NK-92 (cell line): ENCODE data around the gene OR2M5.

ENCODE experiments used
- DNase-seq: peaks from one replicate; lab custom pipeline; 2025; ENCODE audit not compliant: unreplicated experiment; lab: John Stamatoyannopoulos, UW

Gene OR2M5

GRCh38 chr1:248144513-248145198, at the start of gene OR2M5:
TSS of gene OR2M5 (plus strand) at chr1:248145148. CDS start at chr1:248145148, 0 bp downstream.
- DNase-seq = no peak

GRCh38 chr1:248098529-248098928, 46.4 kb upstream of the OR2M5 start:
- DNase-seq = no peak

GRCh38 chr1:248102847-248103246, 42.1 kb upstream of the OR2M5 start:
- no peak for DNase-seq

- no peak for DNase-seq
Measured at GRCh38 chr1:248111157-248111556, 33.8 kb upstream of the OR2M5 start.

- no peak for DNase-seq
Measured at GRCh38 chr1:248114890-248115289, 30.1 kb upstream of the OR2M5 start.

DNA sequence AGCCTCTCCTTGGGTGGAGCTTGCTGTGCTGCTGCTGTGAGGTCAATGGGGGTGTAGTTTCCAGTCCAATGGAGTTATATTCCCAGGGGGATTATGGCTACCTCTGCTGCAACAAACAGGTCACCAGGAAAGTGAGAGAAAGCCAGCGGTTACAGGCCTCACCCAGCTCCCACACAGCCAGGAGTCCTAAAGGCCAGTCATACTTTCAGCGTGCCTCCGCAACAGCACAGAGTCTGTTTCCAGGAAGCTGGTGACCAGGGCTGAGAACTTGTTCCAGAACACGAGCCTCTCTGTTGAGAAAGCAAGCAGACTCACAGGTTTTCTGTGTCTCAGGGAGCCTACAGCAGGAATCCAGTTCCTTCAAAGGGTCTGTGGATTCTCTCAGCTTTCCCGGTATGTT, 17.3 kb upstream of the OR2M5 start:
- DNase-seq = no peak

GRCh38 chr1:248136811-248137210, 8.1 kb upstream of the OR2M5 start:
- no peak for DNase-seq

GRCh38 chr1:248140846-248141245, 4.1 kb upstream of the OR2M5 start:
- no peak for DNase-seq

DNA sequence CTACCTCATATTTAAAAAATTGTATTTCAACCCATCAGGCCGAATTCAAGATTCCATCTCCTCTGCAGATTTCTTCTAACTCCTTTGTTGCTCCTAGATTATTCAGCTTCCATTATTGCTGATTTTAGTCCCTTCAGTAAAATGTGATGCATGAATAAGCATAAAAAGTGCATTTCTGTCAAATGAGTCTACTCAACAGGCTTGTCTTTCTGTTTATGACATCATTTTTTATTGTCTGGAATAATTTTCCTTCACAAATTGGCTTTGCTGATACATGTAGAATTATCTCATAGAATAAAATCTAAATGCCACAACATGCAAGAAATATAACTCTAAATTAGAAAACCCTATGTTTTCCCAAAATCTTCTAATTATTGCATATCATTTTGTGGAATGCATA, 1.6 kb upstream of the OR2M5 start:
- DNase-seq = no peak

DNA sequence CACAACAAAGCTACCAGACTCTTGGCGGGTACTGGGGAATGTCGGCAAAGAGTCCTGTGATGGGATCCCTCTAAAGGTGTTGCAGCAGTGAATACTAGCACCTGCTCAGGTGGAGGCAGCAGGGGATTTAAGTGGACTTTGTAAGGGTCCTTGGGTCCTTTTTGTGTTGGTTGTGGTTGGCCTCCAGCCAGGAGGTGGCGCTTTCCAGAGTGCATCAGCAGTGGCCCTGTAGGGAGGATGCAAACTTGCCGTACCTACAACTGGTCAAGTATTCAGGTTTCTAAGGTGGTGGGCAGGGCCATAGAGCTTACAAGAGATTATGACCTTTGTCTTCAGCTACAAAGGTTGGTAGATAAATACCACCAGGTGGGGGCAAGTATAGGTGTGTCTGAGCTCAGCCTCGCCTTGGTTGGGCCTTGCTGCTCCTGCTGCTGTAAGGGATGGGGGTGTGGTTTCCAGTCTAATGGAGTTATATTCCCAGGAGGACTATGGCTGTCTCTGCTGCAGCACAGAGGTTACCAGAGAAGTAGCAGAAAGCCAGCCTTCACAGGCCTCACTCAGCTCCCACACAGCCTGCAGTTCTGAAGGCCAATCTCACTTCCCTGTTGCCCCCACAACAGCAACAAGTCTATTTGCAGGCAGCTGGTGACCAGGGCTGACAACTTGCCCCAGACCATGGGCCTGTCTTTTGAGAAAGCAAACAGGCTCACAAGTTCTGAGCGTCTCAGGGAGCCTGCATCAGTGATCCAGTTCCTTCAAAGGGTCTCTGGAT, 7.3 kb downstream of the OR2M5 start:
- no peak for DNase-seq

DNA sequence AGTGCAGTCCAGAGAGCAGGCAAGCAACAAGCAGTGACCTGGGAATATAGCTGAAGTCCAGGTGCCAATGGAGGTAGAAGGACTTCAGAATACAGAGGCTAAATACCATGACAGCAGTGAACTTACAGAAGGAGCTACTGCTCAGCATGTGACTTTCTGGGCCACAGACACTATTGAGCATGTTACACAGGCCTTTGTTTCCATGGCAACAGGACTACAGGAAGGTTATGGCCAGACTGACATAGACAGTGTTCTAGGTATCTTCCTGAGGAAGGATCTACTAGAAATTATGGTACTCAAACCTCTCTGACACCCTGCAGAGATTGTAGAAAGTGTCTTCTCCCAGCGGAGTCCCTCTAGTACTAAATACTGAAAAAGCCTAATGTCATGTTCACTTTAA, 11.0 kb downstream of the OR2M5 start:
- DNase-seq = no peak

- no peak for DNase-seq
Measured at GRCh38 chr1:248158758-248159157, 13.8 kb downstream of the OR2M5 start.

- no peak for DNase-seq
Measured at GRCh38 chr1:248164031-248164430, 19.1 kb downstream of the OR2M5 start.

DNA sequence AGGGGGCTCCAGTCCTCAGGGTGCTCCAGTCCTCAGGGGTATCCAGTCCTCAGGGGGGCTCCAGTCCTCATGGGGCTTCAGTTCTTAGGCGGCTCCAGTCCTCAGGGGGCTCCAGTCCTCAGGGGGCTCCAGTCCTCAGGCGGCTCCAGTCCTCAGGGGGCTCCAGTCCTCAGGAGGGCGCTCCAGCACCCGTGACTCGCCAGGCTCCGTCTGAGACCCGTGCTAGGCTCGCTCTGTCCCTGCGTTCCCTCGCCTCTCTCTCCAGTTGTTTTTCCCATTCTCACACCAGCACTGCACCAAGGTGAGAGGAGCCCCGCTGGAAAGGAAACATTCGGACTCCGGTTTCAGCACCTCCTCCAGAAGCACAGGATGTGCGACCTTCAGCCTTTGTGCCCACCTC, 20.2 kb downstream of the OR2M5 start:
- DNase-seq = no peak

- DNase-seq = no peak
Measured at GRCh38 chr1:248174521-248174920, 29.6 kb downstream of the OR2M5 start, which contains the start of gene OR2M2. TSS of gene OR2M2 (plus strand) at chr1:248174821. CDS start at chr1:248179986, 5,165 bp downstream.

DNA sequence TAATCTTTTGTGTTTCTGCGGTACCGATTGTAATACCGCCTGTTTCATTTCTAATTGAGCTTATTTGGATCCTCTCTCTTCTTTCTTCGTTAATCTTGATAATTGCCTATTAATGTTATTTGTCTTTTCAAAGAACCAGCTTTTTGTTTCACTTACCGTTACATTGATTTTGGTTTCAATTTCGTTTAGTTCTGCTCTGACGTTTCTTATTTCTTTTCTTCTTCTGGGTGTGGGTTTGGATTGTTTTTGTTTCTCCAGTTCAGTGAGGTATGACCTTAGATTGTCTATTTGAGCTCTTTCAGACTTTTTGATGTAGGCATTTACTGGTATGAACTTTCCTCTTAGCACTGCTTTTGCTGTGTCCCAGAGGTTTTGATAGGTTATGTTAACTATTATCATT, 39.0 kb downstream of the OR2M5 start:
- DNase-seq = no peak

GRCh38 chr1:248187363-248187762, 42.4 kb downstream of the OR2M5 start:
- no peak for DNase-seq

GRCh38 chr1:248189026-248189425, 44.1 kb downstream of the OR2M5 start:
- DNase-seq = no peak

DNA sequence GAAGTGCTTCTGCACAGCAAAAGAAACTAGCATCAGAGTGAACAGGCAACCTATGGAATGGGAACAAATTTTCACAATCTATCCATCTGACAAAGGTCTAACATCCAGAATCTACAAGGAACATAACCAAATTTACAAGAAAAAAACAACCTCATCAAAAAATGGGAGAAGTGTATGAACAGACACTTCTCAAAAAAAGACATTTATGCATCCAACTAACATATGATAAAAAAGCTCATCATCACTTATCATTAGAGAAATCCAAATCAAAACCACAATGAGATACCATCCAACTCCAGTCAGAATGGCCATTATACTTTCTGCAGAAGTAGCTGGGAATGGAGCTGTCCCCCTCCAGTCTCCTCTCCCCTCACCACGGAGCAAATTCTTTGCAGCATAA, 49.2 kb downstream of the OR2M5 start:
- no peak for DNase-seq
